PFSK-1 (cell line): ENCODE results near the gene LRCH1.

Experiments
- FOXP2 ChIP-seq: optimal IDR thresholded peaks from 2 replicates; pipeline ENCODE3; 2011; ENCODE audit warnings: borderline replicate concordance, control low read depth, inconsistent platforms; ENCODE audit not compliant: insufficient read depth; ENCODE audit errors: extremely low read length, extremely low read depth
- POLR2AphosphoS5 ChIP-seq: IDR thresholded peaks from 2 replicates; pipeline ENCODE4 v1.6.1; 2012; ENCODE audit warnings: low read depth, mild to moderate bottlenecking, control low read depth, low read length, moderate library complexity
- SIN3A ChIP-seq: IDR thresholded peaks from 2 replicates; pipeline ENCODE4 v1.6.1; 2012; ENCODE audit warnings: mild to moderate bottlenecking, low read length, moderate library complexity, borderline replicate concordance; ENCODE audit not compliant: insufficient read depth
- TAF1 ChIP-seq: IDR thresholded peaks from 2 replicates; pipeline ENCODE4 v1.6.1; 2012; ENCODE audit warnings: low read length, control low read depth, borderline replicate concordance; ENCODE audit not compliant: insufficient read depth
- TF ChIP-seq, protein P1 (sequence below), 2 experiments: IDR thresholded peaks; 2 replicates each; pipeline versions ENCODE4 v1.6.1 to v1.8.0; 2011 to 2012; ENCODE audit warnings: low read depth in 2 of 2, low read length in 2 of 2, control low read depth in 1 of 2, inconsistent platforms in 1 of 2, mild to moderate bottlenecking in 1 of 2, moderate library complexity in 1 of 2; ENCODE audit not compliant: insufficient read depth in 1 of 2

The LRCH1 gene

DNA sequence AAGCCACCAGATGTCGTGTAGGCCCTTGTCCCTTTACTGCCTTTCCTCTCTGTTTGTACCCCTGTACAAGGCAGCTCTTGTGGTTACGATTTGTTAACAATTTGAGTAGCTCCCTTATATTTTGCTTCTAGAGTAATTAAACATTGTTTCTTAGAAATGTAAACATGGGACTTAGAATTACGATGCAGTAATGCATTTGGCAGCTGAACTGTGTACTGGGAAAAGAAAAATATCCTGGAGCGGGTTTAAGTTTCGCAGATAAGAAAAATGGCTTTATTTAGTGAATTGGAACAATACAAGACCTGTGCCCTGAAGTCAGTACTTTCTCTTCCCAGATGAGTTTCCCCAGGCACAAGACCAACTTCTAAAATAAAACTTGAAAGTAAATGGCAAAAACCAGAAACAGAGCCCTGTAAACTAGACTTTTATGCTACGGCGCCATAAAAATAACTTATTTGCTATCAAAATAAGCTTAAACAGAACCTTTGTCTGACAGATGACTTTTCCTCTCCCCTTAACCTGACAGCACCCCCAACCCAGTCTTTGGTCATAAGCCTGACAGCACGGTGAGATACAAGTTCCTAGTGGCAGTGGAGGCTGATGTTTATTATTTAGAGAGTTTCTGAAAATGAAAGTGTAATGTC is 63.0 kb downstream of the LRCH1 start:
- no peak for TF ChIP-seq SIN3A
- TF ChIP-seq POLR2AphosphoS5, result no peak
- no peak for TF ChIP-seq FOXP2
- TF ChIP-seq, protein P1, sequence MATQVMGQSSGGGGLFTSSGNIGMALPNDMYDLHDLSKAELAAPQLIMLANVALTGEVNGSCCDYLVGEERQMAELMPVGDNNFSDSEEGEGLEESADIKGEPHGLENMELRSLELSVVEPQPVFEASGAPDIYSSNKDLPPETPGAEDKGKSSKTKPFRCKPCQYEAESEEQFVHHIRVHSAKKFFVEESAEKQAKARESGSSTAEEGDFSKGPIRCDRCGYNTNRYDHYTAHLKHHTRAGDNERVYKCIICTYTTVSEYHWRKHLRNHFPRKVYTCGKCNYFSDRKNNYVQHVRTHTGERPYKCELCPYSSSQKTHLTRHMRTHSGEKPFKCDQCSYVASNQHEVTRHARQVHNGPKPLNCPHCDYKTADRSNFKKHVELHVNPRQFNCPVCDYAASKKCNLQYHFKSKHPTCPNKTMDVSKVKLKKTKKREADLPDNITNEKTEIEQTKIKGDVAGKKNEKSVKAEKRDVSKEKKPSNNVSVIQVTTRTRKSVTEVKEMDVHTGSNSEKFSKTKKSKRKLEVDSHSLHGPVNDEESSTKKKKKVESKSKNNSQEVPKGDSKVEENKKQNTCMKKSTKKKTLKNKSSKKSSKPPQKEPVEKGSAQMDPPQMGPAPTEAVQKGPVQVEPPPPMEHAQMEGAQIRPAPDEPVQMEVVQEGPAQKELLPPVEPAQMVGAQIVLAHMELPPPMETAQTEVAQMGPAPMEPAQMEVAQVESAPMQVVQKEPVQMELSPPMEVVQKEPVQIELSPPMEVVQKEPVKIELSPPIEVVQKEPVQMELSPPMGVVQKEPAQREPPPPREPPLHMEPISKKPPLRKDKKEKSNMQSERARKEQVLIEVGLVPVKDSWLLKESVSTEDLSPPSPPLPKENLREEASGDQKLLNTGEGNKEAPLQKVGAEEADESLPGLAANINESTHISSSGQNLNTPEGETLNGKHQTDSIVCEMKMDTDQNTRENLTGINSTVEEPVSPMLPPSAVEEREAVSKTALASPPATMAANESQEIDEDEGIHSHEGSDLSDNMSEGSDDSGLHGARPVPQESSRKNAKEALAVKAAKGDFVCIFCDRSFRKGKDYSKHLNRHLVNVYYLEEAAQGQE (IDR thresholded peaks at IDR 0.05; ENCODE audit: insufficient read depth in 1 of 2, low read depth in 2 of 2, low read length in 2 of 2), result no peak
- TF ChIP-seq TAF1, result no peak

DNA sequence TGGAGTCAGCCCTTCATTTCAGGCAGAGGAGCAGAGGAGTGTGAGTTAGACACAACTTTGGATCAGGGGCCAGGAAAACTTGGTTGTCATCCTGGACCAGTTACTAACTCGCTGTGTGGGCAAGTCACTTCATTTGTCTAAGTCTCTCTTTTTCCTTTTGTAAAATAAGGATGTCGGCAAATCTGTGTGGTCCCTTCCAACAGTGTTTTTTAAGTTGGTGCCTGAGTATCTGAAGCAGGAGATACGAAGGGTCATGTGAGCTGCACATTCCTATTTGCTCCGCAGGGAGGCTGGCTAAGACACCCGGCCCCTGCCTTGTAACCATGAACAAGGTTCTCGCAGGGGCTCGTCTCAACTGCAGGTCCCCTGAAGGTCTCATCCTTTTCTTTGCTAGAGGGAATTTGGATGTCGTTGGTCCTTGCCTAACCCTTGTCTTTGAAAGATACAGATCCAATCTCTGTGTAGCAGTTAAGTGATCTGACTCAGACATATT is 64.3 kb downstream of the LRCH1 start:
- TF ChIP-seq SIN3A (no peak), FOXP2 (no peak), POLR2AphosphoS5 (no peak), TAF1 (no peak)
- TF ChIP-seq, protein P1 (IDR thresholded peaks at IDR 0.05; ENCODE audit: insufficient read depth in 1 of 2, low read depth in 2 of 2, low read length in 2 of 2), result no peak

DNA sequence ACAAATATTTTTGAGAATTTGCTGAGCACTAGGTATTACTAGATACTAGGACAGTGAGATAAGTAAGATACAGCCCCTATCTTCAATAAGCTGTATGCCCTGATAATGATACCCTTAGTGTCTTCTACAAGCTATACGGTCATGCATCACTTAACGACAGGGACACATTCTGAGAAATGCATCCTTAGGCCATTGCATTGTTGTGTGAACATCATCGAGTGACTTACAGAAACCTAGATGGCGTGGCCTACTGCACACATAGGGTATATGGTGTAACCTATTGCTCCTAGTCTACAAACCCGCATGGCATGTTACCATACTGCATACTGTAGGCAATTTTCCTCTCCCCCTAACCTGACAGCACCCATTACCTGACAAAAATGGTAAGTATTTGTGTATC is 64.9 kb downstream of the LRCH1 start:
- TF ChIP-seq, protein P1 (IDR thresholded peaks at IDR 0.05; ENCODE audit: insufficient read depth in 1 of 2, low read depth in 2 of 2, low read length in 2 of 2), result no peak
- TF ChIP-seq FOXP2, result no peak
- no peak for TF ChIP-seq SIN3A
- TF ChIP-seq POLR2AphosphoS5, result no peak
- TF ChIP-seq TAF1, result no peak

DNA sequence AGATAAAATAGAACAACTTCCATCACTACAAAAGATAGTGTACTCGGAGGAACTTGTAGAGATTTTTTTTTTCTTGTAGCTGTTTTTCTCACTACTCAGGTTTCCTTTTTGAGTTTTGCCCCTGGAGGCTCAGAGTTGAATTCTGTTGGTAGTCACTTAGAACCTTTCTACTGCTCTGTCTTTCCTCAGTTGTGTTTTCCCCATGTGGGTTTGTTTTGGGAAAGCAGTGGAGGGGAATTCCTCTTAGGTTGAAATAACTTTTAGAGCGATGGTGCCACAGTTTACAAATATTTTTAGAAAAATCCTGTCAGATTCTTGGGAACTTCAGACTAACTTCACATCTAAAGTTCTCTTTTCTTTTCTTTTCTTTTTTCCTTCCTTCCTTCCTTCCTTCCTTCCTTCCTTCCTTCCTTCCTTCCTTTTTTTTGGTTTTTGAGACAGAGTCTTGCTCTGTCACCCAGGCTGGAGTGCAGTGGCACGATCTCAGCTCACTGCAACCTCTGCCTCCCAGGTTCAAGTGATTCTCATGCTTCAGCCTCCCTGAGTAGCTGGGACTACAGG is 65.8 kb downstream of the LRCH1 start:
- no peak for TF ChIP-seq SIN3A
- no peak for TF ChIP-seq FOXP2
- TF ChIP-seq, protein P1 (IDR thresholded peaks at IDR 0.05; ENCODE audit: insufficient read depth in 1 of 2, low read depth in 2 of 2, low read length in 2 of 2), result no peak
- TF ChIP-seq TAF1, result no peak
- no peak for TF ChIP-seq POLR2AphosphoS5
